ENCODE data around the gene NEDD8. TPM values are rescaled to one million over a fixed set of nuclear protein-coding genes. Genes with fewer than 3 reads are reported as not detected.

Gene NEDD8
- total and polyA plus RNA-seq, 2 donors (not counting 1 experiment from before 2014, with no cell fraction given), result 86.7 to 98.5 TPM

GRCh38 chr14:24278424-24278823 lies 46.3 kb upstream of the NEDD8 start:
- Mint-ChIP-seq H3K9me3 (ENCODE audit: insufficient read depth) (no peaks in the 10 kb centered on the region), H3K27me3 (no peaks in the 10 kb centered on the region), H3K4me3 (peak overlapping the region; percentile 33), H3K4me1 (peaks cover 76% of the 10 kb centered on the region), H3K27ac (peak overlapping the region; percentile 93)
- peaks cover 0 to 10% (median 0%) of the 10 kb centered on the region in 3 donors for H3K9me3 ChIP-seq (ENCODE audit: control extremely low read depth in 1 of 3, control insufficient read depth in 2 of 3, insufficient read depth in 1 of 3, low read length in 2 of 3)
- ChIA-PET POLR2A (interaction anchor here (1.5 kb wide), 1 partner anchor 36 kb away, joined by 3 read pairs; the partner anchor contains the start of gene TINF2), CTCF (interaction anchor here (0.9 to 7.1 kb wide), 6 partner anchors 7 to 36 kb away, joined by 3 to 93 read pairs (median 12); partner anchors contain the start of genes CIDEB, DHRS1, LTB4R2 and NOP9)
- DNase-seq (no peak), ATAC-seq (ENCODE audit: low read depth) (no peak)
- no peaks in the 10 kb centered on the region for H3K27me3 ChIP-seq (replicated peaks in 1 of 4; ENCODE audit: control extremely low read depth in 1 of 4, control insufficient read depth in 3 of 4, insufficient read depth in 4 of 4, low read length in 3 of 4)
- no peak for TF ChIP-seq EZH2 (IDR thresholded peaks at IDR 0.05; ENCODE audit: borderline replicate concordance, insufficient read depth, low read depth, low read length, poor library complexity, severe bottlenecking)
- TF ChIP-seq CTCF (IDR thresholded peaks at IDR 0.05), result no peak
- H3K9ac ChIP-seq (ENCODE audit: low read length), result peak overlapping the region; percentile 16
- no peaks in the 10 kb centered on the region for H4K20me1 ChIP-seq (ENCODE audit: control insufficient read depth, insufficient read depth, low read length, poor library complexity, severe bottlenecking)
- H3K27ac ChIP-seq (ENCODE audit: low read length in 2 of 2), result peak overlapping the region; percentile 65 to 80
- 100% methylated on average over 5 of the region's 5 CpGs for WGBS (ENCODE audit: insufficient coverage)
- intact Hi-C loops (cut with micrococcal nuclease), result loop anchor here (2.0 to 10.0 kb wide), 2 partner anchors 36 to 134 kb away; partner anchors contain the start of genes EMC9, PSME2, RNF31 and TINF2
- H3K79me2 ChIP-seq (ENCODE audit: control insufficient read depth, insufficient read depth, low read length), result peaks cover 35% of the 10 kb centered on the region
- peaks cover 50 to 71% of the 10 kb centered on the region in 2 donors for H3K4me1 ChIP-seq (ENCODE audit: control insufficient read depth in 2 of 2, insufficient read depth in 2 of 2, low read length in 2 of 2)
- peak overlapping the region; percentile 50 for H3K4me2 ChIP-seq (replicated peaks; ENCODE audit: low read depth, low read length, poor library complexity, severe bottlenecking)
- peak overlapping the region in 1 of 5 experiments; percentile 21 for H3K4me3 ChIP-seq (ENCODE audit: control extremely low read depth in 1 of 5, extremely low read depth in 1 of 5, insufficient read depth in 1 of 5, low read depth in 2 of 5, low read length in 4 of 5)
- H2AFZ ChIP-seq (ENCODE audit: insufficient read depth, low read depth, low read length, poor library complexity, severe bottlenecking), result no peak overlapping the region
- no peaks in the 10 kb centered on the region for H3K36me3 ChIP-seq (replicated peaks in 1 of 2; ENCODE audit: control extremely low read depth in 1 of 2, control insufficient read depth in 1 of 2, extremely low read depth in 1 of 2, insufficient read depth in 2 of 2, low read length in 1 of 2)
